ENCODE data around the gene NTRK3.

Gene NTRK3

DNA sequence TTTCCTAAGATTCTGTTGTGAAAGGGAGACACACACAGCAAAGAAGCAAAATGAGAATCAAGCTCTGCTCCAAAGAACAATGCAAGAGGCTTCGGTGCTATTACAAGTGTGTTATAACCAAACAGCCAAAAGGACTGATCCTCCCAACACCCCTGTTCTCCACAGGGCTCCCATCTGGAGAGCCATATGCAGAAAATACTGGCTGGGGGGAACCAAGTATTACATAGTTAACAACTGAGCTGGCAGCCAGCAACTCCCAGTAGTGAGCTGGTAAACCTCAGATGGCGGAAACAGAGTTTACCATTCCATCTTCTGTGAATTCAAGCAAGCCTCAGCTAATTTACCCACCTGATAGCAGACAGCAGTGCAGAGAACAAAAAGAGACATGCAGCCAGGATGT is 156.4 kb downstream of the NTRK3 start:
- Histone ChIP-seq H3K27me3 (ENCODE audit: low read depth, low read length) (peaks cover 37% of the 10 kb centered on the region), H3K4me2 (ENCODE audit: low read length) (no peak overlapping the region), H3K9me3 (ENCODE audit: insufficient read depth, low read length) (no peaks in the 10 kb centered on the region), H3K27ac (ENCODE audit: low read length) (no peak overlapping the region), H4K20me1 (ENCODE audit: insufficient read depth, low read length) (no peaks in the 10 kb centered on the region), H3K4me3 (ENCODE audit: low read length) (no peak overlapping the region), H3K9ac (ENCODE audit: low read length) (no peak overlapping the region), H3K4me1 (ENCODE audit: low read length) (no peaks in the 10 kb centered on the region), H3K79me2 (ENCODE audit: low read length) (no peaks in the 10 kb centered on the region), H2AFZ (ENCODE audit: low read depth, low read length) (no peak overlapping the region), H3K36me3 (replicated peaks; ENCODE audit: low read depth, low read length) (no peaks in the 10 kb centered on the region)
- TF ChIP-seq, protein P1, sequence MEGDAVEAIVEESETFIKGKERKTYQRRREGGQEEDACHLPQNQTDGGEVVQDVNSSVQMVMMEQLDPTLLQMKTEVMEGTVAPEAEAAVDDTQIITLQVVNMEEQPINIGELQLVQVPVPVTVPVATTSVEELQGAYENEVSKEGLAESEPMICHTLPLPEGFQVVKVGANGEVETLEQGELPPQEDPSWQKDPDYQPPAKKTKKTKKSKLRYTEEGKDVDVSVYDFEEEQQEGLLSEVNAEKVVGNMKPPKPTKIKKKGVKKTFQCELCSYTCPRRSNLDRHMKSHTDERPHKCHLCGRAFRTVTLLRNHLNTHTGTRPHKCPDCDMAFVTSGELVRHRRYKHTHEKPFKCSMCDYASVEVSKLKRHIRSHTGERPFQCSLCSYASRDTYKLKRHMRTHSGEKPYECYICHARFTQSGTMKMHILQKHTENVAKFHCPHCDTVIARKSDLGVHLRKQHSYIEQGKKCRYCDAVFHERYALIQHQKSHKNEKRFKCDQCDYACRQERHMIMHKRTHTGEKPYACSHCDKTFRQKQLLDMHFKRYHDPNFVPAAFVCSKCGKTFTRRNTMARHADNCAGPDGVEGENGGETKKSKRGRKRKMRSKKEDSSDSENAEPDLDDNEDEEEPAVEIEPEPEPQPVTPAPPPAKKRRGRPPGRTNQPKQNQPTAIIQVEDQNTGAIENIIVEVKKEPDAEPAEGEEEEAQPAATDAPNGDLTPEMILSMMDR (IDR thresholded peaks at IDR 0.05; ENCODE audit: low read depth, low read length) = no peak
- no peak for TF ChIP-seq EZH2phosphoT487 (IDR thresholded peaks at IDR 0.05; ENCODE audit: low read depth)

DNA sequence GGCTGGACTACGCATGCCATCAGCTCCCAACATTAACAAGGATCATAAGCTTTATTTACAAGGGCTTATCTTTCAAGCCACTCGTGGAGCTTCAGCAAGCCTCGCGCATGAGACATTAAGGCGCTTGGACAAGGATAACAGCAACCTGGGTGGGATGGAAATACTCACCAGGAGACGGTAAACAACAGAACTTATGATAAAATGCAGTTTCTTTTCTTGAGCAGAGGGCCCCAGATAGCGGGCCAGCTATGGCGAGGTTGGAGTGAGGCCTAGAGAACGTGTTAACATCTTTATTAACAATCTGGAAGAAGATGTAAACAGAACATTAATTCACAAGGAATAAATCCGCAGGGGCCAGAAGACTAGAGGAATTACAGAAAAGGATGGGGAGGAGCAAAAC is 158.2 kb downstream of the NTRK3 start:
- Histone ChIP-seq H3K4me2 (ENCODE audit: low read length) (no peak overlapping the region), H3K4me3 (ENCODE audit: low read length) (no peak overlapping the region), H3K27ac (ENCODE audit: low read length) (no peak overlapping the region), H3K4me1 (ENCODE audit: low read length) (no peaks in the 10 kb centered on the region), H2AFZ (ENCODE audit: low read depth, low read length) (0 out of 2 replicates have a peak overlapping the region, but pooled peaks have one; percentile 49), H3K9me3 (ENCODE audit: insufficient read depth, low read length) (no peaks in the 10 kb centered on the region), H3K36me3 (replicated peaks; ENCODE audit: low read depth, low read length) (no peaks in the 10 kb centered on the region), H4K20me1 (ENCODE audit: insufficient read depth, low read length) (no peaks in the 10 kb centered on the region), H3K27me3 (ENCODE audit: low read depth, low read length) (peaks cover 32% of the 10 kb centered on the region), H3K79me2 (ENCODE audit: low read length) (no peaks in the 10 kb centered on the region), H3K9ac (ENCODE audit: low read length) (no peak overlapping the region)
- TF ChIP-seq, protein P1 (IDR thresholded peaks at IDR 0.05; ENCODE audit: low read depth, low read length) = no peak
- no peak for TF ChIP-seq EZH2phosphoT487 (IDR thresholded peaks at IDR 0.05; ENCODE audit: low read depth)

DNA sequence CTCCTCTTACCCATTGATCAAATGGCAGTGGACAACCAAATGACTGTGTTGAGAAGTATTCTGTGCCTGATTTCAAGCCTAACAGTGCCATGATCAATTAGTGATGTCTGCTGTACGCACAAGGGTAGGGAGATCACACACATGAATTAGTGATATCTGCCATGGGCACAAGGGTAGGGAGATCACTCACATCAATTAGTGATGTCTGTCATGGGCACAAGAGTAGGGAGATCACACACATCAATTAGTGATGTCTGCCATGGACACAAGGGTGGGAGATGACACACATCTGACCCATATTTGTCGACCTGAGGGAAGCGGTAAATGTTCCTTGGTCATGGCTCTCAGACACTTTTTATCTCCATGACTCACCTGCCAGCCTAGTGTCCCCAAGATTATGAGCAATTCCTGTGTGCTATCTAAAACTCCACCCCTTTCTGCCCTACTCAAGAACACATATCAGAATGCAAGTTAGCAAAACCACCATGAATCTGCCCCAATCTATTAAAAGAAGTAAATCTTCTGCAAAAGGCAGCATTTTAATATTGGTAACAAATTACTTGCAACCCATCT is 165.0 kb downstream of the NTRK3 start:
- no peaks in the 10 kb centered on the region for H3K4me1 ChIP-seq (ENCODE audit: low read length)
- no peaks in the 10 kb centered on the region for H3K79me2 ChIP-seq (ENCODE audit: low read length)
- no peaks in the 10 kb centered on the region for H3K36me3 ChIP-seq (replicated peaks; ENCODE audit: low read depth, low read length)
- H3K27me3 ChIP-seq (ENCODE audit: low read depth, low read length) = peaks cover 37% of the 10 kb centered on the region
- no peak overlapping the region for H3K27ac ChIP-seq (ENCODE audit: low read length)
- H2AFZ ChIP-seq (ENCODE audit: low read depth, low read length) = no peak overlapping the region
- H4K20me1 ChIP-seq (ENCODE audit: insufficient read depth, low read length) = peaks cover 4% of the 10 kb centered on the region; the same call in 1 of the 2 replicates
- no peak overlapping the region for H3K4me3 ChIP-seq (ENCODE audit: low read length)
- no peak overlapping the region for H3K9ac ChIP-seq (ENCODE audit: low read length)
- H3K9me3 ChIP-seq (ENCODE audit: insufficient read depth, low read length) = no peaks in the 10 kb centered on the region
- TF ChIP-seq, protein P1 (IDR thresholded peaks at IDR 0.05; ENCODE audit: low read depth, low read length) = no peak
- TF ChIP-seq EZH2phosphoT487 (IDR thresholded peaks at IDR 0.05; ENCODE audit: low read depth) = no peak
- no peak overlapping the region for H3K4me2 ChIP-seq (ENCODE audit: low read length)

DNA sequence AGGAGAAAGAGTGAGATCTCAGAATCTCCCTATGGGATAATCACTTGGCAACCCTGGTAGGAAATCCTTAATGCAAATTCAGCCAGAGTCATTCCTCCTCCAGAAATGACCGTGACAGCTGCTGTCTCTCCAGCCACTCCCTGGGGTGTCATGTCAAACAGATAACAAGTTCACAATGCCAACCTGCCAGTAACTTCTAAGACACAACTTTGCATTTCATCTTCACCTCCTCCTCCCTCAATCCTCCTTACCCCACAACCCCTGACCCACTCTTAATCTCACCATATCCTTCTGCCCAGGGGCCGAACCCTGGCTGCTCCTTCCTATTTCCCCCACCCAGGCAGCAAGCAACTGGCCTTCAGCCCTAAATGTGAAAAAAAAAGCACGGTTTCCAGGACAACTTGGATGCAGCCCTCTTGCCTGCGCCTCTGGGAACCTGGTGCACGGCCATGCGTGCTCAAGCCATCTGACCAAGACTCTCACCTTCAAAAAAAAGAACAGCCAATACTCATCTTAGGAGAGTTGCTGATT is 166.0 kb downstream of the NTRK3 start:
- H4K20me1 ChIP-seq (ENCODE audit: insufficient read depth, low read length) = peaks cover 4% of the 10 kb centered on the region; the same call in 1 of the 2 replicates
- no peaks in the 10 kb centered on the region for H3K9me3 ChIP-seq (ENCODE audit: insufficient read depth, low read length)
- peaks cover 37% of the 10 kb centered on the region for H3K27me3 ChIP-seq (ENCODE audit: low read depth, low read length)
- no peak overlapping the region for H3K4me2 ChIP-seq (ENCODE audit: low read length)
- no peaks in the 10 kb centered on the region for H3K4me1 ChIP-seq (ENCODE audit: low read length)
- H3K27ac ChIP-seq (ENCODE audit: low read length) = no peak overlapping the region
- no peak overlapping the region for H3K4me3 ChIP-seq (ENCODE audit: low read length)
- H3K9ac ChIP-seq (ENCODE audit: low read length) = no peak overlapping the region
- H3K79me2 ChIP-seq (ENCODE audit: low read length) = no peaks in the 10 kb centered on the region
- H3K36me3 ChIP-seq (replicated peaks; ENCODE audit: low read depth, low read length) = no peaks in the 10 kb centered on the region
- no peak overlapping the region for H2AFZ ChIP-seq (ENCODE audit: low read depth, low read length)
- TF ChIP-seq, protein P1 (IDR thresholded peaks at IDR 0.05; ENCODE audit: low read depth, low read length) = no peak
- TF ChIP-seq EZH2phosphoT487 (IDR thresholded peaks at IDR 0.05; ENCODE audit: low read depth) = no peak
